Gastrocnemius medialis (tissue), 4 donors: ENCODE measurements around the gene HUNK.

Source experiments
- POLR2A ChIP-seq, 2 donors: fragments of 450-650 bp; IDR thresholded peaks; one replicate each; pipeline ENCODE4 v1.6.1; 2017; ENCODE audit warnings: antibody characterized with exemption in 2 of 2, mild to moderate bottlenecking in 2 of 2, moderate library complexity in 2 of 2
- TF ChIP-seq, protein P1 (sequence below), 5 experiments: fragments of 450-650 bp in 3 of 5; fragments of 200-600 bp in 2 of 5; sonication (generic) in 2 of 5; IDR thresholded peaks in 4 of 5; conservative IDR thresholded peaks in 1 of 5; 1 replicate in 4 of 5; 2 replicates in 1 of 5; pipeline ENCODE4 v1.5.1; 2016 to 2019; ENCODE audit warnings: antibody characterized with exemption in 5 of 5, mild to moderate bottlenecking in 3 of 5, moderate library complexity in 3 of 5

DNA sequence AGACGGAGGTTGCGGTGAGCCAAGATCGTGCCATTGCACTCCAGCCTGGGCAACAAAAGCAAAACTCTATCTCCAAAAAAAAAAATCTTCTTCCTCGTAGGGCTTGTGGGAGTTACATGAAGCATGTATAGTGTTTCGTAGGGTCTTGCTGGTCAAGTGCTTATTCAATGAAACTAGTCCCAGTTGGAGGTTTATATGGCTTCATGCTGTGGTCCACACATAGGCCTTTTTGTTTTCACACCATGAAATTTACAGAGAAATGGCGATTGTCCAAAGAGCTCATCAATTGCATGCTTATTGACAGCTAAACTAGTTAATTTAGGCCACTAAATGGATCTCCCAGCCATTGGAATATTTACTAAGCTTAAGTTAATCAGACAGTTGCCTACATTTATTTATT lies 29.6 kb downstream of the HUNK start:
- TF ChIP-seq POLR2A (IDR thresholded peaks at IDR 0.05) = no peak
- TF ChIP-seq, protein P1, sequence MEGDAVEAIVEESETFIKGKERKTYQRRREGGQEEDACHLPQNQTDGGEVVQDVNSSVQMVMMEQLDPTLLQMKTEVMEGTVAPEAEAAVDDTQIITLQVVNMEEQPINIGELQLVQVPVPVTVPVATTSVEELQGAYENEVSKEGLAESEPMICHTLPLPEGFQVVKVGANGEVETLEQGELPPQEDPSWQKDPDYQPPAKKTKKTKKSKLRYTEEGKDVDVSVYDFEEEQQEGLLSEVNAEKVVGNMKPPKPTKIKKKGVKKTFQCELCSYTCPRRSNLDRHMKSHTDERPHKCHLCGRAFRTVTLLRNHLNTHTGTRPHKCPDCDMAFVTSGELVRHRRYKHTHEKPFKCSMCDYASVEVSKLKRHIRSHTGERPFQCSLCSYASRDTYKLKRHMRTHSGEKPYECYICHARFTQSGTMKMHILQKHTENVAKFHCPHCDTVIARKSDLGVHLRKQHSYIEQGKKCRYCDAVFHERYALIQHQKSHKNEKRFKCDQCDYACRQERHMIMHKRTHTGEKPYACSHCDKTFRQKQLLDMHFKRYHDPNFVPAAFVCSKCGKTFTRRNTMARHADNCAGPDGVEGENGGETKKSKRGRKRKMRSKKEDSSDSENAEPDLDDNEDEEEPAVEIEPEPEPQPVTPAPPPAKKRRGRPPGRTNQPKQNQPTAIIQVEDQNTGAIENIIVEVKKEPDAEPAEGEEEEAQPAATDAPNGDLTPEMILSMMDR (IDR thresholded peaks at IDR 0.05 in 4 of 5, conservative IDR thresholded peaks at IDR 0.05 in 1 of 5) = no peak
